CD4-positive, alpha-beta T cell (primary cell): Measurements from ENCODE around the gene ILKAP. TPM values are rescaled to one million over a fixed set of nuclear protein-coding genes. Genes with fewer than 3 reads are reported as not detected.

Source experiments
- ATAC-seq: fragments of 200-7000 bp; cut with Tn5 transposase; one replicate; pipeline ENCODE4 v1.10.0; 2022; ENCODE audit warnings: mild to moderate bottlenecking; ENCODE audit not compliant: poor library complexity
- CTCF ChIA-PET: fragments of 350-600 bp; sonication (Branson Sonifier 250); formaldehyde crosslinking; loops from one replicate; lab custom pipeline; 2021; ENCODE audit warnings: antibody characterized with exemption, inconsistent platforms; lab: Charles Lee
- POLR2A ChIA-PET: fragments of 350-600 bp; sonication (Branson Sonifier 250); formaldehyde crosslinking; loops from one replicate; lab custom pipeline; 2021; ENCODE audit warnings: antibody characterized with exemption, inconsistent platforms; lab: Charles Lee
- DNase-seq, 14 experiments: peaks; one replicate each; pipeline ENCODE4 v3.0.0-alpha.2; 2013 to 2020; ENCODE audit warnings: mixed read lengths in 2 of 14
- H3K27ac ChIP-seq, 2 donors: one replicate each; pipeline versions ENCODE4 v1.5.1 to v1.7.0; 2013; ENCODE audit warnings: low read length in 2 of 2, low read depth in 1 of 2, mild to moderate bottlenecking in 1 of 2
- H3K27me3 ChIP-seq, 2 experiments: 1 replicate in 1 of 2; 2 replicates in 1 of 2; pipeline versions ENCODE4 v1.6.1 to v1.7.0; 2013; ENCODE audit warnings: low read length in 2 of 2, control low read depth in 1 of 2, mild to moderate bottlenecking in 1 of 2, moderate library complexity in 1 of 2; ENCODE audit not compliant: insufficient read depth in 2 of 2, control insufficient read depth in 1 of 2
- H3K36me3 ChIP-seq: one replicate; pipeline ENCODE4 v1.6.1; 2013; ENCODE audit warnings: low read length, control low read depth; ENCODE audit not compliant: insufficient read depth
- H3K4me1 ChIP-seq: one replicate; pipeline ENCODE4 v1.6.1; 2013; ENCODE audit warnings: low read length, control low read depth; ENCODE audit not compliant: insufficient read depth
- H3K4me3 ChIP-seq: one replicate; pipeline ENCODE4 v1.5.1; 2013; ENCODE audit warnings: mild to moderate bottlenecking, low read length, moderate library complexity
- H3K9me3 ChIP-seq, 2 experiments: 1 replicate in 1 of 2; 2 replicates in 1 of 2; pipeline versions ENCODE4 v1.6.1 to v1.7.0; 2013; ENCODE audit warnings: low read length in 2 of 2, mild to moderate bottlenecking in 2 of 2, control low read depth in 1 of 2, moderate library complexity in 1 of 2; ENCODE audit not compliant: control insufficient read depth in 1 of 2, insufficient read depth in 1 of 2
- H3K27ac Mint-ChIP-seq: one replicate; pipeline ENCODE4 v1.8.0; 2020; ENCODE audit warnings: mixed read lengths
- H3K27me3 Mint-ChIP-seq: one replicate; pipeline ENCODE4 v1.8.0; 2021; ENCODE audit warnings: mixed read lengths
- H3K36me3 Mint-ChIP-seq: one replicate; pipeline ENCODE4 v1.8.0; 2021; ENCODE audit warnings: low read depth, mixed read lengths
- H3K4me1 Mint-ChIP-seq: one replicate; pipeline ENCODE4 v1.8.0; 2021; ENCODE audit warnings: low read depth, mixed read lengths
- H3K4me3 Mint-ChIP-seq: one replicate; pipeline ENCODE4 v1.8.0; 2020; ENCODE audit warnings: mild to moderate bottlenecking, mixed read lengths
- H3K9me3 Mint-ChIP-seq: one replicate; pipeline ENCODE4 v1.8.0; 2020; ENCODE audit warnings: mixed read lengths
- CTCF ChIP-seq: fragments of 200-600 bp; IDR thresholded peaks from one replicate; pipeline ENCODE4 v1.8.0; 2022; ENCODE audit warnings: antibody characterized with exemption, mild to moderate bottlenecking
- intact Hi-C, 2 experiments: fragments of 100-400 bp; cut with DNase I in 1 of 2; cut with micrococcal nuclease in 1 of 2; formaldehyde crosslinking; loops; one replicate each; pipeline versions ENCODE4 v1.15.1 to v1.9.0; 2023 to 2025; cut with DNase I, micrococcal nuclease
- total RNA-seq, 174 experiments: library from RNA in 2 of 174; stranded (reverse) in 2 of 174; gene quantifications; one replicate each; pipeline ENCODE4 v1.2.3 and lab custom pipeline; 2021 to 2026

Gene ILKAP
- total RNA-seq, 2 experiments from 2014 or later, result 133 to 143 TPM

- ATAC-seq (no peak), DNase-seq (no peak)
- CTCF ChIA-PET, result no interaction called here
- peaks cover 99% of the 10 kb centered on the region for H3K36me3 Mint-ChIP-seq
- Histone ChIP-seq H3K4me1 (no peaks in the 10 kb centered on the region), H3K27me3 (no peaks in the 10 kb centered on the region), H3K4me3 (no peak overlapping the region), H3K9me3 (no peaks in the 10 kb centered on the region), H3K36me3 (peaks cover 84% of the 10 kb centered on the region), H3K27ac (no peak overlapping the region)
- peak overlapping the region; percentile 35 for H3K27ac Mint-ChIP-seq
- no peaks in the 10 kb centered on the region for H3K4me1 Mint-ChIP-seq
- POLR2A ChIA-PET, result no interaction called here
- no peaks in the 10 kb centered on the region for H3K9me3 Mint-ChIP-seq
- H3K4me3 Mint-ChIP-seq, result no peak overlapping the region
- no peak for TF ChIP-seq CTCF
- H3K27me3 Mint-ChIP-seq, result no peaks in the 10 kb centered on the region
- intact Hi-C loops, result no loop called here
These were observed 26.9 kb downstream of the ILKAP start for GRCh38 chr2:238176613-238177012.

- no peaks in the 10 kb centered on the region for H3K9me3 ChIP-seq
- H3K36me3 Mint-ChIP-seq, result peaks cover 97% of the 10 kb centered on the region
- no peak overlapping the region for H3K4me3 Mint-ChIP-seq
- ATAC-seq (no peak), DNase-seq (no peak)
- H3K27me3 ChIP-seq, result no peaks in the 10 kb centered on the region
- no peak overlapping the region for H3K4me3 ChIP-seq
- intact Hi-C loops, result no loop called here
- no peaks in the 10 kb centered on the region for H3K4me1 Mint-ChIP-seq
- POLR2A ChIA-PET, result no interaction called here
- CTCF ChIA-PET, result no interaction called here
- H3K9me3 Mint-ChIP-seq, result no peaks in the 10 kb centered on the region
- TF ChIP-seq CTCF, result no peak
- H3K27ac ChIP-seq, result no peak overlapping the region
- peaks cover 81% of the 10 kb centered on the region for H3K36me3 ChIP-seq
- no peaks in the 10 kb centered on the region for H3K27me3 Mint-ChIP-seq
- H3K4me1 ChIP-seq, result no peaks in the 10 kb centered on the region
- no peak overlapping the region for H3K27ac Mint-ChIP-seq
These were observed 28.8 kb downstream of the ILKAP start for GRCh38 chr2:238174701-238175100.

GRCh38 chr2:238174291-238174690 lies 29.2 kb downstream of the ILKAP start:
- no peaks in the 10 kb centered on the region for H3K9me3 Mint-ChIP-seq
- no peak overlapping the region for H3K4me3 Mint-ChIP-seq
- Histone ChIP-seq H3K36me3 (peaks cover 79% of the 10 kb centered on the region), H3K27me3 (no peaks in the 10 kb centered on the region), H3K27ac (no peak overlapping the region), H3K4me1 (no peaks in the 10 kb centered on the region), H3K4me3 (no peak overlapping the region), H3K9me3 (no peaks in the 10 kb centered on the region)
- no peak for TF ChIP-seq CTCF
- no peak overlapping the region for H3K27ac Mint-ChIP-seq
- ATAC-seq, result no peak
- H3K27me3 Mint-ChIP-seq, result no peaks in the 10 kb centered on the region
- intact Hi-C loops, result no loop called here
- H3K4me1 Mint-ChIP-seq, result no peaks in the 10 kb centered on the region
- peaks cover 97% of the 10 kb centered on the region for H3K36me3 Mint-ChIP-seq
- CTCF ChIA-PET, result no interaction called here
- no peak for DNase-seq
- POLR2A ChIA-PET, result no interaction called here
